HEK293 (cell line): Measurements from ENCODE around the gene ZBTB5.
A peak's percentile ranks its signal among the peaks of the same experiment; 100 is the strongest.

Experiments used
- CTCF ChIA-PET: fragments of 350-600 bp; formaldehyde crosslinking; extraction: SDS; loops from one replicate; lab custom pipeline; 2021; ENCODE audit warnings: antibody characterized with exemption; lab: Yijun Ruan, JAX
- POLR2A ChIA-PET: fragments of 300-600 bp; formaldehyde crosslinking; extraction: SDS; loops from one replicate; lab custom pipeline; 2020; ENCODE audit warnings: antibody characterized with exemption, inconsistent platforms; lab: Yijun Ruan, JAX
- H3K27ac ChIP-seq: fragments of 200-500 bp; sonication (Bioruptor generic); 2 replicates; pipeline ENCODE4 v1.5.1; 2014; ENCODE audit warnings: low read depth, low read length, control low read depth, inconsistent platforms; ENCODE audit errors: extremely low read depth
- H3K36me3 ChIP-seq, 2 experiments: fragments of 200-500 bp in 1 of 2; sonication (Bioruptor generic) in 1 of 2; 1 replicate in 1 of 2; 2 replicates in 1 of 2; pipeline ENCODE4 v1.5.1; 2014 to 2017; ENCODE audit warnings: inconsistent platforms in 2 of 2, low read length in 2 of 2; ENCODE audit not compliant: control insufficient read depth in 2 of 2, insufficient read depth in 1 of 2
- H3K4me1 ChIP-seq: fragments of 200-500 bp; sonication (Bioruptor generic); 2 replicates; pipeline ENCODE4 v1.5.1; 2014; ENCODE audit warnings: mild to moderate bottlenecking, low read length, inconsistent platforms; ENCODE audit not compliant: control insufficient read depth, insufficient read depth
- H3K4me3 ChIP-seq: 2 replicates; pipeline ENCODE4 v1.5.1; 2011; ENCODE audit warnings: low read depth, mild to moderate bottlenecking, control low read depth, low read length, moderate library complexity
- H3K9me3 ChIP-seq: fragments of 200-500 bp; sonication (Bioruptor generic); 2 replicates; pipeline ENCODE4 v1.5.1; 2014; ENCODE audit warnings: low read depth, low read length, inconsistent platforms; ENCODE audit not compliant: control insufficient read depth, insufficient read depth
- ATF2 ChIP-seq: fragments of 450-650 bp; formaldehyde crosslinking; IDR thresholded peaks from 2 replicates; pipeline ENCODE4 v1.5.1; 2016; ENCODE audit warnings: missing biosample characterization, missing genetic modification characterization, low read depth
- BCL11A ChIP-seq: fragments of 450-650 bp; formaldehyde crosslinking; IDR thresholded peaks from 2 replicates; pipeline ENCODE4 v1.5.1; 2016; ENCODE audit warnings: low read depth, missing biosample characterization, missing genetic modification characterization
- MZF1 ChIP-seq: fragments of 450-650 bp; formaldehyde crosslinking; IDR thresholded peaks from 2 replicates; pipeline ENCODE4 v1.5.1; 2017; ENCODE audit warnings: missing biosample characterization, missing genetic modification characterization, borderline replicate concordance
- SP2 ChIP-seq: fragments of 450-650 bp; formaldehyde crosslinking; IDR thresholded peaks from 2 replicates; pipeline ENCODE4 v1.5.1; 2016; ENCODE audit warnings: missing biosample characterization, missing genetic modification characterization
- TRIM28 ChIP-seq: IDR thresholded peaks from 2 replicates; pipeline ENCODE4 v1.6.1; 2011; ENCODE audit warnings: low read length, control low read depth, borderline replicate concordance
- ZBTB17 ChIP-seq: fragments of 450-650 bp; formaldehyde crosslinking; IDR thresholded peaks from 2 replicates; pipeline ENCODE4 v1.5.1; 2016; ENCODE audit warnings: missing biosample characterization, missing genetic modification characterization
- ZBTB8A ChIP-seq: fragments of 450-650 bp; formaldehyde crosslinking; IDR thresholded peaks from 2 replicates; pipeline ENCODE4 v1.5.1; 2016; ENCODE audit warnings: missing biosample characterization, missing genetic modification characterization
- ZNF112 ChIP-seq: fragments of 450-650 bp; formaldehyde crosslinking; IDR thresholded peaks from 2 replicates; pipeline ENCODE4 v1.5.0; 2017; ENCODE audit warnings: missing biosample characterization, missing genetic modification characterization
- ZNF155 ChIP-seq: fragments of 450-650 bp; formaldehyde crosslinking; IDR thresholded peaks from 2 replicates; pipeline ENCODE4 v1.5.1; 2016; ENCODE audit warnings: missing biosample characterization, missing genetic modification characterization
- ZNF223 ChIP-seq: fragments of 450-650 bp; formaldehyde crosslinking; IDR thresholded peaks from 2 replicates; pipeline ENCODE4 v1.5.1; 2016; ENCODE audit warnings: missing biosample characterization, missing genetic modification characterization
- ZNF24 ChIP-seq: fragments of 450-650 bp; formaldehyde crosslinking; IDR thresholded peaks from 2 replicates; pipeline ENCODE4 v1.5.1; 2016; ENCODE audit warnings: missing biosample characterization, missing genetic modification characterization
- ZNF266 ChIP-seq: fragments of 450-650 bp; formaldehyde crosslinking; IDR thresholded peaks from 2 replicates; pipeline ENCODE4 v1.5.1; 2016; ENCODE audit warnings: missing biosample characterization, missing genetic modification characterization, low read depth
- ZNF280D ChIP-seq: fragments of 450-650 bp; formaldehyde crosslinking; IDR thresholded peaks from 2 replicates; pipeline ENCODE4 v1.5.1; 2016; ENCODE audit warnings: missing biosample characterization, missing genetic modification characterization
- ZNF324 ChIP-seq: fragments of 450-650 bp; formaldehyde crosslinking; IDR thresholded peaks from 2 replicates; pipeline ENCODE4 v1.5.1; 2016; ENCODE audit warnings: missing biosample characterization, missing genetic modification characterization
- ZNF426 ChIP-seq: fragments of 450-650 bp; formaldehyde crosslinking; IDR thresholded peaks from 2 replicates; pipeline ENCODE4 v1.5.1; 2017; ENCODE audit warnings: missing biosample characterization, missing genetic modification characterization, mild to moderate bottlenecking, inconsistent platforms, moderate library complexity
- ZNF596 ChIP-seq: fragments of 450-650 bp; IDR thresholded peaks from 2 replicates; pipeline ENCODE4 v1.5.0; 2018; ENCODE audit warnings: missing biosample characterization, mild to moderate bottlenecking, missing genetic modification characterization, moderate library complexity
- ZNF600 ChIP-seq: fragments of 450-650 bp; formaldehyde crosslinking; IDR thresholded peaks from 2 replicates; pipeline ENCODE4 v1.5.1; 2016; ENCODE audit warnings: missing biosample characterization, missing genetic modification characterization
- ZNF626 ChIP-seq: fragments of 450-650 bp; sonication (Bioruptor Pico); formaldehyde crosslinking; IDR thresholded peaks from 2 replicates; pipeline ENCODE4 v1.5.1; 2018; ENCODE audit warnings: missing biosample characterization, missing genetic modification characterization, inconsistent platforms
- ZNF629 ChIP-seq: fragments of 450-650 bp; formaldehyde crosslinking; IDR thresholded peaks from 2 replicates; pipeline ENCODE4 v1.5.1; 2017; ENCODE audit warnings: missing biosample characterization, missing genetic modification characterization
- ZNF76 ChIP-seq: fragments of 450-650 bp; formaldehyde crosslinking; IDR thresholded peaks from 2 replicates; pipeline ENCODE4; 2016; ENCODE audit warnings: low read depth, missing biosample characterization, missing genetic modification characterization, borderline replicate concordance
- ZNF791 ChIP-seq: fragments of 450-650 bp; formaldehyde crosslinking; IDR thresholded peaks from 2 replicates; pipeline ENCODE4 v1.5.1; 2016; ENCODE audit warnings: missing biosample characterization, missing genetic modification characterization
- ZSCAN30 ChIP-seq: fragments of 450-650 bp; IDR thresholded peaks from 2 replicates; pipeline ENCODE4 v1.5.1; 2018; ENCODE audit warnings: missing biosample characterization, mild to moderate bottlenecking, missing genetic modification characterization, moderate library complexity
- TF ChIP-seq, protein P1 (sequence below): fragments of 450-650 bp; formaldehyde crosslinking; IDR thresholded peaks from 2 replicates; pipeline ENCODE4 v1.5.1; 2016; ENCODE audit warnings: missing biosample characterization, missing genetic modification characterization
- TF ChIP-seq, protein P2 (sequence below): fragments of 450-650 bp; formaldehyde crosslinking; IDR thresholded peaks from 2 replicates; pipeline ENCODE4 v1.5.1; 2016; ENCODE audit warnings: missing biosample characterization, missing genetic modification characterization
- TF ChIP-seq, protein P3 (sequence below): fragments of 450-650 bp; formaldehyde crosslinking; IDR thresholded peaks from 2 replicates; pipeline ENCODE4 v1.5.1; 2016; ENCODE audit warnings: missing biosample characterization, missing genetic modification characterization

Gene ZBTB5

DNA sequence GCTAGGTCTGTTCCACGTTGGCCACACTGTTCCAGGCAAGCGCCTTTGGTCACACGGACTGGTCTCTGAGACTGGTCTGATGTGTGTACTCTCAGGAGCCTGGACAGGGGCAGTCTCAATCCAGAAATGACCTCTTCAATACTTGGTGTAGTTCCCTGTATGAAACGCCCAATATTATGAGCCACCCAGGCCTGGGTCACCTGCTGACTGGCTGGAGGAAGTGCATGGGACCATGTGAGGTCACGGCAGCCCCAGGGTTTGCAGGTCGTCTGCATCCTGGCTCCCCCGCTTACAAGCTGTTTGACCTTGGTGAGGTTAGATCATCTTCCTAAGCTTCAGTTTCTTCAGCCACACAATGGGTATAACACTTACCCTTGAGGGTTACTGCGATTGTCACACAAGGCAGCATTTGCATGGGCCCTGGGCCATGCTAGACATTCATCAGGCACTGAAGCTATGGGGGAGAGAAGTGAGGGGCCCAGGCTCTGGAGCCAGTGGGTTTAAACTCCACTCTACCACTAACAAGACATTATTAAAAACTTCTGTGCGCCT, 47.9 kb downstream of the ZBTB5 start:
- Histone ChIP-seq H3K4me3 (no peak overlapping the region), H3K36me3 (no peaks in the 10 kb centered on the region), H3K27ac (no peak overlapping the region), H3K9me3 (no peaks in the 10 kb centered on the region), H3K4me1 (no peaks in the 10 kb centered on the region)
- POLR2A ChIA-PET = no interaction called here
- TF ChIP-seq ZNF266 (tag by site-specific recombination) (no peak), ZNF626 (tag by site-specific recombination) (no peak), ZNF155 (no peak), ZNF280D (tag by site-specific recombination) (no peak), ZNF223 (tag by site-specific recombination) (no peak)
- CTCF ChIA-PET = interaction anchor here (0.6 to 2.4 kb wide), 4 partner anchors 10 to 1891 kb away, joined by 3 to 14 read pairs (median 4); no protein-coding TSS in a partner anchor

- POLR2A ChIA-PET = interaction anchor here (0.7 to 1.4 kb wide), 2 partner anchors 9 to 263 kb away, joined by 3 to 5 read pairs; no protein-coding TSS in a partner anchor
- TF ChIP-seq ZBTB17 (tag by site-specific recombination) = peak; percentile 34; the same call in 1 of the 2 replicates
- TF ChIP-seq ZSCAN30 (tag by site-specific recombination) = 0 out of 2 replicates have a peak, but pooled peaks have one; percentile 57
- TF ChIP-seq, protein P1, sequence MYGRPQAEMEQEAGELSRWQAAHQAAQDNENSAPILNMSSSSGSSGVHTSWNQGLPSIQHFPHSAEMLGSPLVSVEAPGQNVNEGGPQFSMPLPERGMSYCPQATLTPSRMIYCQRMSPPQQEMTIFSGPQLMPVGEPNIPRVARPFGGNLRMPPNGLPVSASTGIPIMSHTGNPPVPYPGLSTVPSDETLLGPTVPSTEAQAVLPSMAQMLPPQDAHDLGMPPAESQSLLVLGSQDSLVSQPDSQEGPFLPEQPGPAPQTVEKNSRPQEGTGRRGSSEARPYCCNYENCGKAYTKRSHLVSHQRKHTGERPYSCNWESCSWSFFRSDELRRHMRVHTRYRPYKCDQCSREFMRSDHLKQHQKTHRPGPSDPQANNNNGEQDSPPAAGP (tag by site-specific recombination) = no peak
- no peak for TF ChIP-seq ZNF596
- no peak for TF ChIP-seq ZNF324 (tag by site-specific recombination)
- TF ChIP-seq, protein P2, sequence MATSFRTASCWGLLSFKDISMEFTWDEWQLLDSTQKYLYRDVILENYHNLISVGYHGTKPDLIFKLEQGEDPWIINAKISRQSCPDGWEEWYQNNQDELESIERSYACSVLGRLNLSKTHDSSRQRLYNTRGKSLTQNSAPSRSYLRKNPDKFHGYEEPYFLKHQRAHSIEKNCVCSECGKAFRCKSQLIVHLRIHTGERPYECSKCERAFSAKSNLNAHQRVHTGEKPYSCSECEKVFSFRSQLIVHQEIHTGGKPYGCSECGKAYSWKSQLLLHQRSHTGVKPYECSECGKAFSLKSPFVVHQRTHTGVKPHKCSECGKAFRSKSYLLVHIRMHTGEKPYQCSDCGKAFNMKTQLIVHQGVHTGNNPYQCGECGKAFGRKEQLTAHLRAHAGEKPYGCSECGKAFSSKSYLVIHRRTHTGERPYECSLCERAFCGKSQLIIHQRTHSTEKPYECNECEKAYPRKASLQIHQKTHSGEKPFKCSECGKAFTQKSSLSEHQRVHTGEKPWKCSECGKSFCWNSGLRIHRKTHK (tag by site-specific recombination) = no peak
- peak; percentile 41; the same call in 1 of the 2 replicates for TF ChIP-seq ZNF629 (tag by site-specific recombination)
- no peak for TF ChIP-seq SP2
- TF ChIP-seq ZBTB8A (tag by site-specific recombination) = peak; percentile 36; the same call in 1 of the 2 replicates
- peak; percentile 70; the same call in 1 of the 2 replicates for TF ChIP-seq MZF1 (tag by site-specific recombination)
- TF ChIP-seq ZNF426 (tag by site-specific recombination) = no peak
- TF ChIP-seq ATF2 = no peak
- TF ChIP-seq ZNF791 (tag by site-specific recombination) = no peak
- TF ChIP-seq, protein P3, sequence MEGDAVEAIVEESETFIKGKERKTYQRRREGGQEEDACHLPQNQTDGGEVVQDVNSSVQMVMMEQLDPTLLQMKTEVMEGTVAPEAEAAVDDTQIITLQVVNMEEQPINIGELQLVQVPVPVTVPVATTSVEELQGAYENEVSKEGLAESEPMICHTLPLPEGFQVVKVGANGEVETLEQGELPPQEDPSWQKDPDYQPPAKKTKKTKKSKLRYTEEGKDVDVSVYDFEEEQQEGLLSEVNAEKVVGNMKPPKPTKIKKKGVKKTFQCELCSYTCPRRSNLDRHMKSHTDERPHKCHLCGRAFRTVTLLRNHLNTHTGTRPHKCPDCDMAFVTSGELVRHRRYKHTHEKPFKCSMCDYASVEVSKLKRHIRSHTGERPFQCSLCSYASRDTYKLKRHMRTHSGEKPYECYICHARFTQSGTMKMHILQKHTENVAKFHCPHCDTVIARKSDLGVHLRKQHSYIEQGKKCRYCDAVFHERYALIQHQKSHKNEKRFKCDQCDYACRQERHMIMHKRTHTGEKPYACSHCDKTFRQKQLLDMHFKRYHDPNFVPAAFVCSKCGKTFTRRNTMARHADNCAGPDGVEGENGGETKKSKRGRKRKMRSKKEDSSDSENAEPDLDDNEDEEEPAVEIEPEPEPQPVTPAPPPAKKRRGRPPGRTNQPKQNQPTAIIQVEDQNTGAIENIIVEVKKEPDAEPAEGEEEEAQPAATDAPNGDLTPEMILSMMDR = peak; percentile 61
- no peak for TF ChIP-seq ZNF112 (tag by site-specific recombination)
- TF ChIP-seq ZNF600 (tag by site-specific recombination) = peak; percentile 79; the same call in 1 of the 2 replicates
- no peak for TF ChIP-seq BCL11A (tag by site-specific recombination)
- TF ChIP-seq ZNF76 (tag by site-specific recombination) = no peak
- TF ChIP-seq TRIM28 = 0 out of 2 replicates have a peak, but pooled peaks have one; percentile 13
- peak; percentile 97 for TF ChIP-seq ZNF24 (tag by site-specific recombination)
Measured at GRCh38 chr9:37415011-37415719, 50.1 kb downstream of the ZBTB5 start.

More at GRCh38 chr9:37415011-37415719, 50.1 kb downstream of the ZBTB5 start:
- H3K36me3 ChIP-seq = no peaks in the 10 kb centered on the region
- H3K9me3 ChIP-seq = no peaks in the 10 kb centered on the region
- no peak overlapping the region for H3K27ac ChIP-seq
- CTCF ChIA-PET = interaction anchor here (0.6 to 1.9 kb wide), 22 partner anchors 8 to 931 kb away, joined by 3 to 13 read pairs (median 3); no protein-coding TSS in a partner anchor
- no peaks in the 10 kb centered on the region for H3K4me1 ChIP-seq
- no peak overlapping the region for H3K4me3 ChIP-seq
